GM23248 (cell line): ENCODE results near the gene ARMH3.

ENCODE experiments used
- EZH2 ChIP-seq: fragments of 200-600 bp; sonication (generic); IDR thresholded peaks from 2 replicates; pipeline ENCODE4 v1.6.1; 2018; ENCODE audit warnings: antibody characterized with exemption, mild to moderate bottlenecking; ENCODE audit not compliant: insufficient read depth, poor library complexity, severe bottlenecking
- EZH2phosphoT487 ChIP-seq: fragments of 200-600 bp; sonication (generic); IDR thresholded peaks from 2 replicates; pipeline ENCODE4 v1.6.1; 2018; ENCODE audit warnings: antibody characterized with exemption, moderate library complexity, mild to moderate bottlenecking, low read depth; ENCODE audit not compliant: insufficient read depth

GRCh38 chr10:101894742-101895141, 161.2 kb downstream of the ARMH3 start:
- no peak for TF ChIP-seq EZH2
- TF ChIP-seq EZH2phosphoT487, result no peak
